ENCODE data around the gene GATAD2B. TPM values are rescaled to one million over a fixed set of nuclear protein-coding genes. Genes with fewer than 3 reads are reported as not detected.
"Not testable (repeated sequence)": the region's sequence is repeated elsewhere in the genome, so short reads cannot be mapped to it uniquely, and the experiment has no call there.

Gene GATAD2B
- total RNA-seq, 1 donor from 2014 or later, result 30.1 TPM

GRCh38 chr1:153776352-153776751, 146.4 kb downstream of the GATAD2B start:
- no peak for DNase-seq
- ATAC-seq (ENCODE audit: poor library complexity), result no peak
- intact Hi-C loops (cut with DNase I), result no loop called here

GRCh38 chr1:153775458-153776327, 147.1 kb downstream of the GATAD2B start:
- DNase-seq (peak; percentile 82), ATAC-seq (ENCODE audit: poor library complexity) (peak; percentile 47)
- intact Hi-C loops (cut with DNase I), result no loop called here

GRCh38 chr1:153774780-153775457, 147.9 kb downstream of the GATAD2B start, which contains the start of gene SLC27A3:
Gene SLC27A3 (plus strand): TSS chr1:153775407. CDS start chr1:153775498, 91 bp downstream.
- ATAC-seq (ENCODE audit: poor library complexity) (peak; percentile 83), DNase-seq (peak; percentile 90)
- intact Hi-C loops (cut with DNase I), result loop anchor here (5.0 kb wide), 1 partner anchor 93 kb away; no protein-coding TSS in a partner anchor

- intact Hi-C loops (cut with DNase I), result loop anchor here (5.0 kb wide), 1 partner anchor 92 kb away; no protein-coding TSS in a partner anchor
- no peak for ATAC-seq (ENCODE audit: poor library complexity)
- DNase-seq, result no peak
Observed at GRCh38 chr1:153774026-153774595, 148.7 kb downstream of the GATAD2B start.

- intact Hi-C loops (cut with DNase I), result loop anchor here (5.0 kb wide), 1 partner anchor 91 kb away; no protein-coding TSS in a partner anchor
- no peak for DNase-seq
- no peak for ATAC-seq (ENCODE audit: poor library complexity)
Observed at GRCh38 chr1:153773096-153773921, 149.5 kb downstream of the GATAD2B start.

GRCh38 chr1:153771841-153772593, 150.8 kb downstream of the GATAD2B start:
- ATAC-seq (ENCODE audit: poor library complexity) (no peak), DNase-seq (no peak)
- intact Hi-C loops (cut with DNase I), result loop anchor here (5.0 kb wide), 1 partner anchor 90 kb away; no protein-coding TSS in a partner anchor

- DNase-seq (no peak), ATAC-seq (ENCODE audit: poor library complexity) (no peak)
- intact Hi-C loops (cut with DNase I), result loop anchor here (5.0 kb wide), 1 partner anchor 89 kb away; no protein-coding TSS in a partner anchor
Observed at GRCh38 chr1:153771261-153771660, 151.5 kb downstream of the GATAD2B start.

- no peak for ATAC-seq (ENCODE audit: poor library complexity)
- DNase-seq, result no peak
- intact Hi-C loops (cut with DNase I), result loop anchor here (5.0 kb wide), 1 partner anchor 88 kb away; no protein-coding TSS in a partner anchor
Observed at GRCh38 chr1:153770797-153771196, 152.0 kb downstream of the GATAD2B start.

GRCh38 chr1:153769221-153769620, 153.6 kb downstream of the GATAD2B start:
- intact Hi-C loops (cut with DNase I), result no loop called here
- no peak for ATAC-seq (ENCODE audit: poor library complexity)
- DNase-seq, result no peak

GRCh38 chr1:153768316-153769181, 154.2 kb downstream of the GATAD2B start:
- ATAC-seq (ENCODE audit: poor library complexity) (no peak), DNase-seq (no peak)
- intact Hi-C loops (cut with DNase I), result no loop called here

- intact Hi-C loops (cut with DNase I), result no loop called here
- ATAC-seq (ENCODE audit: poor library complexity) (no peak), DNase-seq (no peak)
Observed at GRCh38 chr1:153767519-153767918, 155.3 kb downstream of the GATAD2B start.

GRCh38 chr1:153766663-153767062, 156.1 kb downstream of the GATAD2B start:
- DNase-seq; ATAC-seq (ENCODE audit: poor library complexity); intact Hi-C loops (cut with DNase I): not testable (repeated sequence)

- intact Hi-C loops (cut with DNase I), result no loop called here
- ATAC-seq (ENCODE audit: poor library complexity) (no peak), DNase-seq (no peak)
Observed at GRCh38 chr1:153764310-153764709, 158.5 kb downstream of the GATAD2B start.

- ATAC-seq (ENCODE audit: poor library complexity), result peak; percentile 72
- no peak for DNase-seq
- intact Hi-C loops (cut with DNase I), result no loop called here
Observed at GRCh38 chr1:153763365-153764225, 159.2 kb downstream of the GATAD2B start.

- ATAC-seq (ENCODE audit: poor library complexity) (no peak), DNase-seq (no peak)
- intact Hi-C loops (cut with DNase I), result no loop called here
Observed at GRCh38 chr1:153760440-153760839, 162.3 kb downstream of the GATAD2B start.

Data from Right ventricle myocardium superior (tissue), 1 donor.